CD4-positive, alpha-beta T cell (primary cell): Measurements from ENCODE around the gene PACSIN3. TPM values are rescaled to one million over a fixed set of nuclear protein-coding genes. Genes with fewer than 3 reads are reported as not detected.
A peak's percentile ranks its signal among the peaks of the same experiment; 100 is the strongest.

Experiments
- ATAC-seq: fragments of 200-7000 bp; cut with Tn5 transposase; one replicate; pipeline ENCODE4 v1.10.0; 2022; ENCODE audit warnings: mild to moderate bottlenecking; ENCODE audit not compliant: poor library complexity
- CTCF ChIA-PET: fragments of 350-600 bp; sonication (Branson Sonifier 250); formaldehyde crosslinking; loops from one replicate; lab custom pipeline; 2021; ENCODE audit warnings: antibody characterized with exemption, inconsistent platforms; lab: Charles Lee
- POLR2A ChIA-PET: fragments of 350-600 bp; sonication (Branson Sonifier 250); formaldehyde crosslinking; loops from one replicate; lab custom pipeline; 2021; ENCODE audit warnings: antibody characterized with exemption, inconsistent platforms; lab: Charles Lee
- DNase-seq, 14 experiments: peaks; one replicate each; pipeline ENCODE4 v3.0.0-alpha.2; 2013 to 2020; ENCODE audit warnings: mixed read lengths in 2 of 14
- H3K27ac ChIP-seq, 2 donors: one replicate each; pipeline versions ENCODE4 v1.5.1 to v1.7.0; 2013; ENCODE audit warnings: low read length in 2 of 2, low read depth in 1 of 2, mild to moderate bottlenecking in 1 of 2
- H3K27me3 ChIP-seq, 2 experiments: 1 replicate in 1 of 2; 2 replicates in 1 of 2; pipeline versions ENCODE4 v1.6.1 to v1.7.0; 2013; ENCODE audit warnings: low read length in 2 of 2, control low read depth in 1 of 2, mild to moderate bottlenecking in 1 of 2, moderate library complexity in 1 of 2; ENCODE audit not compliant: insufficient read depth in 2 of 2, control insufficient read depth in 1 of 2
- H3K36me3 ChIP-seq: one replicate; pipeline ENCODE4 v1.6.1; 2013; ENCODE audit warnings: low read length, control low read depth; ENCODE audit not compliant: insufficient read depth
- H3K4me1 ChIP-seq: one replicate; pipeline ENCODE4 v1.6.1; 2013; ENCODE audit warnings: low read length, control low read depth; ENCODE audit not compliant: insufficient read depth
- H3K4me3 ChIP-seq: one replicate; pipeline ENCODE4 v1.5.1; 2013; ENCODE audit warnings: mild to moderate bottlenecking, low read length, moderate library complexity
- H3K9me3 ChIP-seq, 2 experiments: 1 replicate in 1 of 2; 2 replicates in 1 of 2; pipeline versions ENCODE4 v1.6.1 to v1.7.0; 2013; ENCODE audit warnings: low read length in 2 of 2, mild to moderate bottlenecking in 2 of 2, control low read depth in 1 of 2, moderate library complexity in 1 of 2; ENCODE audit not compliant: control insufficient read depth in 1 of 2, insufficient read depth in 1 of 2
- H3K27ac Mint-ChIP-seq: one replicate; pipeline ENCODE4 v1.8.0; 2020; ENCODE audit warnings: mixed read lengths
- H3K27me3 Mint-ChIP-seq: one replicate; pipeline ENCODE4 v1.8.0; 2021; ENCODE audit warnings: mixed read lengths
- H3K36me3 Mint-ChIP-seq: one replicate; pipeline ENCODE4 v1.8.0; 2021; ENCODE audit warnings: low read depth, mixed read lengths
- H3K4me1 Mint-ChIP-seq: one replicate; pipeline ENCODE4 v1.8.0; 2021; ENCODE audit warnings: low read depth, mixed read lengths
- H3K4me3 Mint-ChIP-seq: one replicate; pipeline ENCODE4 v1.8.0; 2020; ENCODE audit warnings: mild to moderate bottlenecking, mixed read lengths
- H3K9me3 Mint-ChIP-seq: one replicate; pipeline ENCODE4 v1.8.0; 2020; ENCODE audit warnings: mixed read lengths
- intact Hi-C, 2 experiments: fragments of 100-400 bp; cut with DNase I in 1 of 2; cut with micrococcal nuclease in 1 of 2; formaldehyde crosslinking; loops; one replicate each; pipeline versions ENCODE4 v1.15.1 to v1.9.0; 2023 to 2025; cut with DNase I, micrococcal nuclease
- total RNA-seq, 174 experiments: library from RNA in 2 of 174; stranded (reverse) in 2 of 174; gene quantifications; one replicate each; pipeline ENCODE4 v1.2.3 and lab custom pipeline; 2021 to 2026
- TF ChIP-seq, protein P1 (sequence below): fragments of 200-600 bp; IDR thresholded peaks from one replicate; pipeline ENCODE4 v1.8.0; 2022; ENCODE audit warnings: antibody characterized with exemption, mild to moderate bottlenecking

The PACSIN3 gene
- total RNA-seq, 2 experiments from 2014 or later = 0.27 TPM; not detected in 1

DNA sequence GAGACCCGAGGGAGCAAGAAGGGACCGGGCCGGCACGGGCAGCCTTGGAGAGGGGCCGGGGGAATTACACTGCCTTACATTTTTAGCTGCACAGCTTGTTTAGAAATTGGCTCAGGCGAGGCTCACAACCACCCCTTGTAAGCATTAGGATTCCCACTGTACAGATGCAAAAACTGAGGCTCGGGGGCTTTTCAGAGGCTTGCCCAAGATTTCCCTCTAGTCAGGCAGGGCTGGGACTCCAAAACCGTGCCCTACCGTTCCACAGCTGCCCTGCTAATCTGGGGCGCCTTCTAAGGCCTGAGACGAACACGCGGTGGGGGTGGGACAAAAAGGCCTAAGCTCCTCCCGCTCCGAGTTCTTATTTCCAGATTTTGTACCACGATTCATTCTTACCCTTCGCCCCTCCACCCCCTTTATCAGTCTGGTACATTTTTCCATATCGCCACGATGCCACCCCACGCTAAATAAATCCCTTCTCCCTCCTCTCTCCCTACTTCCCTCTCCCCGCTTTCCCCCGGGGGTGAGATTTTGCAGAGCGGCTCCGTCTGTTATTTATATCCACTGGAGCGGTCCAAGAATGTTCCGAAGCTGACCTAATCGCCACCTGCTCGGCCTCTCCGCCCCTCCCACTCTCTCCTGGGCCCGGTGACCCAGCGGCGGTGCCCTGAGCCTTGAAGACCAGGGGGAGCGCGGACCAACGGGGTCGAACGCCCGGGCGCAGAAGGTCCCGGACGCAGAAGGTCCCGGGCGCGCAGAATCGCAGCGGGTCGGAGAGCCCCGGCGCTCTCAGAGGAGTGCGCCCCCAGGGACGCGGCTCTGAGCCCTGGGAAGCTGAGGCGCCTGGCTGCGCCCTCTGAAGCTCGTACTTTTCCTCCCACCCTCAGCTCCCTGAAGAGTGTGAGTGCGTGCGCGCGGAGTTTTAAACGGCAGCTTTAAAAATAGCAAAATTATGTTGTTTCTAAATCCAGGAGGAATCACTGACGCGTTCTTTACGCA lies 764 bp upstream of the PACSIN3 start:
- ChIA-PET CTCF (interaction anchor here (1.4 to 1.6 kb wide), 3 partner anchors 9 to 84 kb away, joined by 4 to 6 read pairs (median 5); partner anchors contain the start of gene MADD), POLR2A (interaction anchor here (0.6 to 3.3 kb wide), 4 partner anchors 10 to 84 kb away, joined by 3 to 26 read pairs (median 11); partner anchors contain the start of genes ARFGAP2 and DDB2)
- Histone ChIP-seq H3K27me3 (peaks cover 40 to 43% of the 10 kb centered on the region in 2 experiments), H3K27ac (no peak overlapping the region), H3K4me1 (peaks cover 24% of the 10 kb centered on the region), H3K36me3 (no peaks in the 10 kb centered on the region), H3K9me3 (peaks cover 0 to 8% of the 10 kb centered on the region in 2 experiments), H3K4me3 (peak overlapping the region; percentile 47)
- Mint-ChIP-seq H3K4me3 (peak overlapping the region; percentile 85), H3K36me3 (no peaks in the 10 kb centered on the region), H3K27ac (no peak overlapping the region), H3K27me3 (peaks cover 35% of the 10 kb centered on the region), H3K4me1 (peaks cover 6% of the 10 kb centered on the region), H3K9me3 (no peaks in the 10 kb centered on the region)
- DNase-seq (peak in 11 of 14 experiments; percentile 23 to 72 (median 35)), ATAC-seq (peak; percentile 75)
- intact Hi-C loops = no loop called here
- TF ChIP-seq, protein P1, sequence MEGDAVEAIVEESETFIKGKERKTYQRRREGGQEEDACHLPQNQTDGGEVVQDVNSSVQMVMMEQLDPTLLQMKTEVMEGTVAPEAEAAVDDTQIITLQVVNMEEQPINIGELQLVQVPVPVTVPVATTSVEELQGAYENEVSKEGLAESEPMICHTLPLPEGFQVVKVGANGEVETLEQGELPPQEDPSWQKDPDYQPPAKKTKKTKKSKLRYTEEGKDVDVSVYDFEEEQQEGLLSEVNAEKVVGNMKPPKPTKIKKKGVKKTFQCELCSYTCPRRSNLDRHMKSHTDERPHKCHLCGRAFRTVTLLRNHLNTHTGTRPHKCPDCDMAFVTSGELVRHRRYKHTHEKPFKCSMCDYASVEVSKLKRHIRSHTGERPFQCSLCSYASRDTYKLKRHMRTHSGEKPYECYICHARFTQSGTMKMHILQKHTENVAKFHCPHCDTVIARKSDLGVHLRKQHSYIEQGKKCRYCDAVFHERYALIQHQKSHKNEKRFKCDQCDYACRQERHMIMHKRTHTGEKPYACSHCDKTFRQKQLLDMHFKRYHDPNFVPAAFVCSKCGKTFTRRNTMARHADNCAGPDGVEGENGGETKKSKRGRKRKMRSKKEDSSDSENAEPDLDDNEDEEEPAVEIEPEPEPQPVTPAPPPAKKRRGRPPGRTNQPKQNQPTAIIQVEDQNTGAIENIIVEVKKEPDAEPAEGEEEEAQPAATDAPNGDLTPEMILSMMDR = no peak

DNA sequence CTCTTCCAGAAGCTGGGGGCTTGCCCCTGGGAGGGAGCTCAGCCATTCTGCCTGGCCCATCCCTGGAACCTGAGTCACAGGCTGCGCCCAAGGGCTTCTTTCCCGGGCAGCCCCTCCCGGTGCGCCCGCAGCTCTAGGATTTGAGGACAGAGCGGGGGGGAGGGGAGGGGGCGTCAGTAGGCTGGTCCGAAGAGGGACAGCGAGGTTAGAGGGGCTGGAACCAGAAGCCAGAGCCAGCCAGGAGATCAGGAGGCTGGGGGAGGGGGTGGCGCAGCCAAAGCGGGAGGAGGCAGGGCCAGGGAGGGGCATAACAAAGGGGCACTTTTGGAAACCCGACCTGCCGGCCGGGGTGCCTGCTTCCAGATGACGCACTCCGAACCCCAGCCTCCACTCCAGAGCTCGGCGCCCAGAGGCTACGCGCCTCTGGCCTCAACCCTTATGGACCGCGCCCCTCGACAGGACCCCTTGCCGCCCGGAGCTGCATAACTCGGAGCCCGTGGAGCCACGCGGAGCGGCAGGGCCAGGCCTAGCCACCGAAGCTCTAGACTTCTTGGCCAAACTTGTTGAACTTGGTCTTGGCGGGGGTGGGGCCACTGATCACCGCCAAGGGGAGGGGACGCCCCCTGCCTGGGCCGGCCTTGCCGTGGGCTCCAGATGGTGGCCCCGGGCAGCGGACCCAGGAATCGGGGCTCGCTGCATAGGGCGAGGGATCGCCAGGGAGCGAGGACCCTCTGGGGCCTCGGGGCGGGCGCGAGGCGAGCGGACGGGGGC lies 744 bp downstream of the PACSIN3 start:
- Histone ChIP-seq H3K27me3 (peaks cover 40 to 43% of the 10 kb centered on the region in 2 experiments), H3K9me3 (peaks cover 0 to 8% of the 10 kb centered on the region in 2 experiments), H3K4me3 (peak overlapping the region; percentile 41), H3K4me1 (peaks cover 24% of the 10 kb centered on the region), H3K27ac (no peak overlapping the region), H3K36me3 (no peaks in the 10 kb centered on the region)
- ChIA-PET POLR2A (interaction anchor here (0.5 to 3.3 kb wide), 3 partner anchors 10 to 910 kb away, joined by 3 to 26 read pairs (median 3); partner anchors contain the start of gene DDB2), CTCF (interaction anchor here (1.4 kb wide), 1 partner anchor 74 kb away, joined by 4 read pairs; no protein-coding TSS in a partner anchor)
- ATAC-seq (no peak), DNase-seq (peak in 1 of 14 experiments; percentile 31)
- peaks cover 6% of the 10 kb centered on the region for H3K4me1 Mint-ChIP-seq
- H3K27me3 Mint-ChIP-seq = peaks cover 35% of the 10 kb centered on the region
- no peak overlapping the region for H3K27ac Mint-ChIP-seq
- no peaks in the 10 kb centered on the region for H3K36me3 Mint-ChIP-seq
- H3K4me3 Mint-ChIP-seq = no peak overlapping the region
- intact Hi-C loops = no loop called here
- H3K9me3 Mint-ChIP-seq = no peaks in the 10 kb centered on the region
- TF ChIP-seq, protein P1 = no peak
